GM23248 (cell line): ENCODE measurements around the gene KCNE1. TPM values are rescaled to one million over a fixed set of nuclear protein-coding genes. Genes with fewer than 3 reads are reported as not detected.
"Not testable (repeated sequence)": the region's sequence is repeated elsewhere in the genome, so short reads cannot be mapped to it uniquely, and the experiment has no call there.

ENCODE experiments used
- DNase-seq: peaks from one replicate; pipeline ENCODE4 v3.0.0-alpha.2; 2015
- H2AFZ ChIP-seq: fragments of 200-600 bp; sonication (generic); 2 replicates; pipeline ENCODE4 v1.6.1; 2016; ENCODE audit warnings: antibody characterized with exemption
- H3F3A ChIP-seq: fragments of 200-600 bp; sonication (generic); 2 replicates; pipeline ENCODE4 v1.6.1; 2016; ENCODE audit warnings: mild to moderate bottlenecking, antibody characterized with exemption, mixed run types; ENCODE audit not compliant: insufficient read depth
- H3K27ac ChIP-seq: fragments of 200-600 bp; sonication (generic); 2 replicates; pipeline ENCODE4 v1.5.1; 2016; ENCODE audit warnings: mild to moderate bottlenecking
- H3K27me3 ChIP-seq: fragments of 200-600 bp; sonication (generic); replicated peaks from 2 replicates; pipeline ENCODE4 v1.6.1; 2016; ENCODE audit warnings: mild to moderate bottlenecking; ENCODE audit not compliant: insufficient read depth
- H3K36me3 ChIP-seq: fragments of 200-600 bp; sonication (generic); 2 replicates; pipeline ENCODE4 v1.6.1; 2016; ENCODE audit warnings: low read depth, mild to moderate bottlenecking
- H3K4me1 ChIP-seq: fragments of 200-600 bp; sonication (generic); 2 replicates; pipeline ENCODE4 v1.6.1; 2016; ENCODE audit warnings: mild to moderate bottlenecking; ENCODE audit not compliant: insufficient read depth
- H3K4me2 ChIP-seq: fragments of 200-600 bp; sonication (generic); one replicate; pipeline ENCODE4 v1.6.1; 2016; ENCODE audit warnings: mild to moderate bottlenecking; ENCODE audit not compliant: unreplicated experiment
- H3K4me3 ChIP-seq: fragments of 200-600 bp; sonication (generic); 2 replicates; pipeline ENCODE4 v1.5.1; 2016; ENCODE audit warnings: mild to moderate bottlenecking
- H3K79me2 ChIP-seq: fragments of 200-600 bp; sonication (generic); 2 replicates; pipeline ENCODE4 v1.6.1; 2016; ENCODE audit warnings: mild to moderate bottlenecking; ENCODE audit not compliant: insufficient read depth
- H3K9ac ChIP-seq: fragments of 200-600 bp; sonication (generic); 2 replicates; pipeline ENCODE4 v1.6.1; 2016; ENCODE audit warnings: mild to moderate bottlenecking
- H3K9me2 ChIP-seq: fragments of 200-600 bp; sonication (generic); 2 replicates; pipeline ENCODE4 v1.6.1; 2016; ENCODE audit warnings: mixed run types, mild to moderate bottlenecking, moderate library complexity; ENCODE audit not compliant: insufficient read depth
- H3K9me3 ChIP-seq: fragments of 200-600 bp; sonication (generic); one replicate; pipeline ENCODE4 v1.6.1; 2017; ENCODE audit warnings: low read depth
- H4K20me1 ChIP-seq: fragments of 200-600 bp; sonication (generic); 2 replicates; pipeline ENCODE4 v1.6.0; 2016; ENCODE audit not compliant: insufficient read depth
- WGBS, 2 experiments: methylation state at CpG; one replicate each; pipeline ENCODE4 v1.1.6; 2015 to 2017; ENCODE audit warnings: low lambda C conversion rate in 2 of 2, low coverage in 1 of 2; ENCODE audit errors: missing lambda C conversion rate in 2 of 2; 5-methylcytosine and 5-hydroxymethylcytosine counted together
- in situ Hi-C: fragments of 300-500 bp; cut with MboI; formaldehyde crosslinking; loops from 2 replicates; pipeline ENCODE4 v1.15.0; 2020
- polyA plus RNA-seq: library from polyadenylated mRNA; unstranded; fragments of >200 nt; fragmentation: Nextera tagmentation; extraction: Ambion mirVana; gene quantifications from 2 replicates; pipeline ENCODE4 v1.2.1, GENCODE V29; 2016
- total RNA-seq: library from RNA; depleted of rRNA; stranded (reverse); fragments of >200 nt; shearing (Covaris generic); gene quantifications from 2 replicates; pipeline ENCODE4 v1.2.3, GENCODE V29; 2014

The KCNE1 gene
- total and polyA plus RNA-seq, 2 experiments from 2014 or later: 0.43 TPM; not detected in 1

DNA sequence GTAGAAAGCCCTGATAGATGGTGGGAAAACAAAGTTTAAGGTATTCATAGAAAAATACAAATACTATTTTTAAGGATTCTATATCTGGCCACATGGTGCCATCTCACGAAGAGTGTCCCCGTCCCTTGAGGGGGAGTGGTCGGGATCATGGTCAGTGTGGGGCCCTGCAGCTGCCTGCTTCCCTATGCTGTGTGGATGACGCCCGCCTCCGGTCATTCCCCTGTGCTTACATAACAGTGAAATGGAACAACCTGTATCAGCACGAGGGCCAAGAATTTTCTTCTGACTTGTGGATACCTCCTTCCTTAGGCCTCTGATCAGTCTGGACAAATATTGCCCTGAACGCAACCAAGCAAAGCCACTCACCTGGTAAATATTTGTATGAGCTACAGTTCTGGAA is 84.7 kb downstream of the KCNE1 start:
- DNase-seq, H3F3A ChIP-seq, H3K4me3 ChIP-seq, in situ Hi-C loops, H3K9ac ChIP-seq, H3K4me1 ChIP-seq, H3K9me2 ChIP-seq, H3K36me3 ChIP-seq, H3K9me3 ChIP-seq, H2AFZ ChIP-seq, H4K20me1 ChIP-seq, H3K27ac ChIP-seq, H3K79me2 ChIP-seq, H3K4me2 ChIP-seq, H3K27me3 ChIP-seq: not testable (repeated sequence)
- no CpG with 5 or more reads among the region's 8 CpGs for WGBS, 2 experiments

DNA sequence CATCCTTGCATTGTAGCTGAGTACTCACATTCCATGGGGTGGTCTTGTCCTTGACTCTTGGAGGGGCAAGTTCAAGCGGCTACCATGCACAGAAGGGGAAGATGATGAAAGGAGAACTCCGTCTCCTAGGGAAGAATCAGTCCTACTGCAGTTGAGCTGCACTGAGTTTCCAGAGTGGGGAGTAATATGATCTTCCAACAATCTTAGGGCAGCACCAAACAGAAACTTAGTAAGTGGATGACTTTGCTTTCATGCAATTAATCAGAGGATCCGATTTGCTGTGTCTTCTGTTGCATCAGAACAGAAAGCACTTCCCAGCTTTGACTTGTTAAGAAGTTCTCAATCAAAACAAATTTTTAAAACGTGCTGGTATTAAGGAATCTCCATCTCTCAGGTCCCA is 88.2 kb downstream of the KCNE1 start, which contains the start of gene SMIM34:
Gene SMIM34 (minus strand): TSS at position 147 of the 400 bp plus-strand sequence. CDS start 112 bp downstream, at position 35.
- H3K9me3 ChIP-seq, H3K9ac ChIP-seq, H4K20me1 ChIP-seq, DNase-seq, H3K27me3 ChIP-seq, H3K27ac ChIP-seq, H3K4me3 ChIP-seq, H3K9me2 ChIP-seq, H3K79me2 ChIP-seq, H3F3A ChIP-seq, H3K4me1 ChIP-seq, H2AFZ ChIP-seq, in situ Hi-C loops, H3K36me3 ChIP-seq, H3K4me2 ChIP-seq: not testable (repeated sequence)
- no CpG with 5 or more reads among the region's 4 CpGs for WGBS, 2 experiments

DNA sequence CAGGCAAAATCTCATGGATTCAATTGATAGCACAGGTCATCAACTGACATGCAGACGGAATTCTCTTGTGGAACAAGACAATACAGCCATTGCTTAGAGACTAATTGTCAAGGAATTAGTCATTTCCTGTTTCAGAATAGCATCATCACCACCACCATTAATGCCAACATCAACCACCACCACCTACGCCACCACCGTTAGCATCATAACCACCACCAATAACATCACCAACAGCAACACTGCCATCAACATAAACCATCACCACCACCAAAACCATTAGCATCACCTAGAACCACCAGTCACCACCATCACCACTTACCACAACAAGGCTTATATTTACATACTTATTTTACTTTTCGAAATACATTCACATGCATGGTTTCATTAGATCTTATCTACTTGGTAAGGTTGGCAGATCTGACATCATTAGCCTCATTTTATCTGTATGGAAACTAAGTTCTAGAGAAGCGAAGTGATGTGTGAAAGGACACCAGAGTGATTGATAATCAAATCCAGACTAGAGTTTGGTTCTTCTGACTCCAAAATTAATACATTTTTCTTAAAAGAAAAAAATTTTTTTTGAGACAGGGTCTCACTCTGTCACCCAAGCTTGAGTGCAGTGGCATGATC is 94.4 kb downstream of the KCNE1 start:
- H3K27me3 ChIP-seq, H3K4me1 ChIP-seq, H3K9me3 ChIP-seq, H3K79me2 ChIP-seq, H3K27ac ChIP-seq, H3K4me2 ChIP-seq, DNase-seq, H3K36me3 ChIP-seq, H3F3A ChIP-seq, H3K9ac ChIP-seq, in situ Hi-C loops, H3K4me3 ChIP-seq, H2AFZ ChIP-seq, H4K20me1 ChIP-seq, H3K9me2 ChIP-seq: not testable (repeated sequence)
- no CpG with 5 or more reads among the region's 5 CpGs for WGBS, 2 experiments

DNA sequence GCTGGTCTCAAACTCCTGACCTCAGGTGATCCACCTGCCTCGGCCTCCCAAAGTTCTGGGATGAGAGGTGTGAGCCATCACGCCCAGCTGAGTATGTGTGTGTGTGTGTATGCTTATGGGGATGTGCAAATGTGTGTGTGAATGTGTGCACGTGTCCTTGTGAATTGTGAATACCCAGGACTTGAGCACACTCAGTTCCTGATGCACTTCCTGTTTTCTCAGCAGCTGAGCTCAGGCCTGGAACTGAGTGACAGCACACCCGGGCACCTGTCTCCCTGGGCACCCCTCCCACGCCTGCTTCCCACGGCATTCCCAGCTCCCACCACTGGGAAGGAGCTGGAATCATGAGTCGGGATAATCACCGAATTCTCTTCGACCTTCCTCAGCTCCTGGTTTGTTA is 104.7 kb downstream of the KCNE1 start:
- H3K9me3 ChIP-seq, H3K36me3 ChIP-seq, H3K4me3 ChIP-seq, H3K4me1 ChIP-seq, H3K9ac ChIP-seq, H3K9me2 ChIP-seq, H3K27ac ChIP-seq, H2AFZ ChIP-seq, H3K79me2 ChIP-seq, in situ Hi-C loops, H3F3A ChIP-seq, H3K27me3 ChIP-seq, DNase-seq, H3K4me2 ChIP-seq, H4K20me1 ChIP-seq: not testable (repeated sequence)
- no CpG with 5 or more reads among the region's 9 CpGs for WGBS, 2 experiments

DNA sequence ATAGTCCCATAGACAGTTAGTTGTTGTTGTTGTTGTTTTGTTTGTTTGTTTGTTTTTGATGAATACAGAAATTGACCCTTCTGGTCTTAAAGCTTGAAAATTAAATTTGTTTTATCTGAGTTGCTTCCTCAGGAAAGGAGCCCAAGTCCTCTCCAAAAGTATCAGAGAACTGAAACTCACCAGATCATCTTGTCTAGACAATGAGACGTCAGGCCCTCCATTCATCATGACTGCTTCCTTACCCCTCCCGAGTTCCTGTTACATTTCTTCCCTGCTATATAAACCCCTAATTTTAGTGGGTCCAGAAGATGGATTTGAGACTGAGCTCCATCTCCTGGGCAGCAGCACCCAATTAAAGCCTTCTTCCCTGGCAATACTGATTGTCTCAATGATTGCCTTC is 105.3 kb downstream of the KCNE1 start:
- H3K9me2 ChIP-seq, DNase-seq, H3K9me3 ChIP-seq, H3K36me3 ChIP-seq, H3K27me3 ChIP-seq, H3F3A ChIP-seq, H3K4me1 ChIP-seq, H4K20me1 ChIP-seq, H3K79me2 ChIP-seq, in situ Hi-C loops, H3K4me3 ChIP-seq, H3K9ac ChIP-seq, H3K27ac ChIP-seq, H3K4me2 ChIP-seq, H2AFZ ChIP-seq: not testable (repeated sequence)
- no CpG with 5 or more reads among the region's 2 CpGs for WGBS, 2 experiments

DNA sequence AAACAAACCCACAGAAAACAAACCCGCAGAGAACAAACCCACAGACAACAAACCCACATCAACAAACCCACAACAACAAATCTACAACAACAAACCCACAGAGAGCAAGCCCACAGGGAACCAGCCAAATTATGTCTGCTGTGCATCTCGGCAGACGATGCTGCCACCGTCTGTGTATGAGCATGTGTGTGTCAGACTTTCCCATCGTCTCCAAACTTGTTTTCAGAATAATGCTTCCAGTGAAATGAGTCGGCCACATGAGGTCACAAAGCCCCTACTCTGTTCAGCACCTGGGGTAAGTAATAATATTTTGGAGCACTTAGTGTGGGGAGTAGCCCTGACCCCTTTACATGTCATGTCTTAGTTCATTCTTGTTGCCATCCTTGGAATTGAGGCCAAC is 105.9 kb downstream of the KCNE1 start:
- H3F3A ChIP-seq, H3K9me3 ChIP-seq, H4K20me1 ChIP-seq, in situ Hi-C loops, H3K27ac ChIP-seq, H3K4me1 ChIP-seq, DNase-seq, H3K9me2 ChIP-seq, H3K4me3 ChIP-seq, H3K27me3 ChIP-seq, H3K36me3 ChIP-seq, H2AFZ ChIP-seq, H3K9ac ChIP-seq, H3K79me2 ChIP-seq, H3K4me2 ChIP-seq: not testable (repeated sequence)
- WGBS, 2 experiments: no CpG with 5 or more reads among the region's 6 CpGs

DNA sequence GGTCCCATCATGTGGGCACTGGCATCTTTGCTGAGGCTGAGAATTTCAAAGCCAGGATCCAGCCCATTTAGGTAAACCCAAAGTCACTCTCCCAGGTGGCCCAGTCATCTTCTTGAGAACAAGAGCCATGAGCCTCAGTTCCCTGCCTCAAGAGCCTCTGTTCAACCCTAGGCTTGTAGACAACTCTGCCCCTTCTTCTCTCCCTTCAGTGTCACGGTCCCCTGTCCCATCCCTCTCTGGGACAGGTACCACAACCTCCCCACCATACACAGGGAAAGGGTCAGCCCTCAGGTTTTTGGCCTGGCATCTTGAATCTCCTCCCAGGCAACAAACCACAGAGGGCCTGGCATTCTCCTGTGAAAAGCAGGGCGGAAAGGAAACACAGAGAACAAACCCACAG is 106.3 kb downstream of the KCNE1 start:
- H3K9ac ChIP-seq, H4K20me1 ChIP-seq, H3K36me3 ChIP-seq, H3K9me3 ChIP-seq, H3F3A ChIP-seq, H3K9me2 ChIP-seq, H3K4me1 ChIP-seq, H3K27ac ChIP-seq, DNase-seq, H3K4me3 ChIP-seq, H3K4me2 ChIP-seq, in situ Hi-C loops, H2AFZ ChIP-seq, H3K27me3 ChIP-seq, H3K79me2 ChIP-seq: not testable (repeated sequence)
- WGBS, 2 experiments: no CpG with 5 or more reads among the region's 2 CpGs

DNA sequence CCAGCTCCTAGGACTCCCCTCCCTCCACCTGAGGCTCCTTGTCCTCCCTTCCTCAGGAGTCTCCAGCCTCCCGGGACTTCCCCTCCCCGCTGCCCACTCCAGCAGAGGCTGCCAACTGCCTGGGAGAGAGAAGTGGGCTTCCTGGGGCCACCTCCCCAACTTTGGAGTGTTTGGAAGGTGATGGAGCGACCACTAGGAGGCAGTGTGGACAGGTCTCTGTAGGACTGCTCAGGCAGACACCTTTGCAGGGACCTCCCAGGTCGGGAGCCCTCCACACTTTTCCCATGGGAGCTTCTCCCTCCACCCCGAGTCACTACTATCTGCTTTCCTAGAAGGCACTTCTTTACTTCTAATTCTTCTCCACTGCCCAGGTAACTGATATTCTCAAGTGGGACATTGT is 107.3 kb downstream of the KCNE1 start:
- DNase-seq, H3K27ac ChIP-seq, in situ Hi-C loops, H3K4me2 ChIP-seq, H3K27me3 ChIP-seq, H2AFZ ChIP-seq, H4K20me1 ChIP-seq, H3K9me2 ChIP-seq, H3K36me3 ChIP-seq, H3K9me3 ChIP-seq, H3F3A ChIP-seq, H3K9ac ChIP-seq, H3K4me1 ChIP-seq, H3K4me3 ChIP-seq, H3K79me2 ChIP-seq: not testable (repeated sequence)
- whole genome bisulfite sequencing, 2 experiments: no CpG with 5 or more reads among the region's 5 CpGs
